GM21576 (cell line): Measurements from ENCODE around the gene VSIG4.

Experiments used
- ATAC-seq: cut with Tn5 transposase; IDR thresholded peaks from one replicate; pipeline ENCODE4 v1.9.1; 2021; ENCODE audit warnings: mild to moderate bottlenecking, moderate library complexity; ENCODE audit not compliant: unreplicated experiment

VSIG4 gene

DNA sequence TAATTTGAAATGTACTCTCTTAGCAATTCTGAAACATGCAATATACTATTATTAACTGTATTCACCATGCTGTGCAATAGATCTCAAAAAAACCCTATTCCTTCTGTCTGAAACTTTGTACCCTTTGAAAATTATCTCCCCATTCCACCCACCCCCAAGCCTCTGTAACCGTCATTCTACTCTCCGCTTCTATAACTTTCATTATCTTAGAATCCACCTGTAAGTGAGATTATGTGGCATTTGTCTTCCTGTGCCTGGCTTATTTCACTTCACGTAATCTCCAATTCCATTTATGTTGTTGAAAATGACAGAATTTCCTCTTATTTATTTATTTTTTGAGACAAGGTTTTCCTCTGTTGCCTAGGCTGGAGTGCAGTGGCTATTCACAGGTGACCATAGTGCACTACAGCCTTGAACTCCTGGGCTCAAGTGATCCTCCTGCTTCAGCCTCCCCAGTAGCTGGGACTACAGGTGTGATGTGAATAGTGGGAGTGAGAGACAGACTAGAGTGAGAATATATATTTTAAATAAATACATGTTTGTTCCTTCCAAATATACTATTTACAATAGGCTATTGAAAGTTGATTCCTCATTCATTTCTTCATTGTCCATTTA is 30.5 kb downstream of the VSIG4 start:
- no peak for ATAC-seq

DNA sequence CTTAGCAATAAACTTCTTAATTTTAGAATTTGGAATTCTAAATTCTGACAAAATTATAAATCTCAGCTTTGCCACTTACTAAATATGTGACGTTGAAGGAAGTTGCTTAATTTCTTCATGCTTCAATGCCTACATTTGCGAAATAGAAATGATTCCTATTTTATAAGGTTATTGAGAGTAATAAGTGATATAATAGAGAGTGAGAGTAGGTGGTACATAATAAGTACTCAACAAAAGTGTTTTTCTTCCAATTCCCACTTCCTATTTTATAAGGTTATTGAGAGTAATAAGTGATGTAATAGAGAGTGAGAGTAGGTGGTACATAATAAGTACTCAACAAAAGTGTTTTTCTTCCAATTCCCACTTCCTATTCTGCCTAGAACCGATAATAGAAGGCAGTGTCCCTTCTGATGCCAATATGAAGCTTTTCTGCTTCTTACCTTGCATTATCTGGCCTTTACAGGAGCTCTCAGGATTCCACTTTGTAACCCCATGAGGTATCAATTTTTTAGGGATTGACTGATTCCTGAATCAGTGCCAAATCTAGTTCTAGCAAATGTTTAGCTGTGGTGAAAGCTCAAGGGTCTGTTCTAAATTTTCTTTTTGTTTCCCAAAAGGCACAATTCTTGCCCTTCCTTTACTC is 31.4 kb downstream of the VSIG4 start:
- no peak for ATAC-seq

DNA sequence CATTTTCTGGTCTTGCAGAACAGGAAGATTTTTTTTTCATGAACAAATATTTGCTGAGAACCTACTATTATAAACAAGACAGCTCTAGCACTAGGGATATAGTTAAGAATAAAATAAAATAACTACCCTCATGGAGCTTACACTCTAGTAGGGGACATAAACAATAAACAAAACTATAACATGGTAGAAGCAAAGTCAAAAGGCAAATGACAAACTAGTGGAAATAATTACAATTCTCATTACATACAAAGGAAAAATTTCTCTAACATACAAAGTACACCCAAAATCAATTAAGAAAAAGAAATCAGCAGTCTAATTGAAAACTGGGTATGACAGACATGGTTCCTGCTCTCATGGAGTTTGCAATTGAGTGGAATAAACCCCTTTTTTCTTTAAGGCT is 32.0 kb downstream of the VSIG4 start:
- no peak for ATAC-seq

DNA sequence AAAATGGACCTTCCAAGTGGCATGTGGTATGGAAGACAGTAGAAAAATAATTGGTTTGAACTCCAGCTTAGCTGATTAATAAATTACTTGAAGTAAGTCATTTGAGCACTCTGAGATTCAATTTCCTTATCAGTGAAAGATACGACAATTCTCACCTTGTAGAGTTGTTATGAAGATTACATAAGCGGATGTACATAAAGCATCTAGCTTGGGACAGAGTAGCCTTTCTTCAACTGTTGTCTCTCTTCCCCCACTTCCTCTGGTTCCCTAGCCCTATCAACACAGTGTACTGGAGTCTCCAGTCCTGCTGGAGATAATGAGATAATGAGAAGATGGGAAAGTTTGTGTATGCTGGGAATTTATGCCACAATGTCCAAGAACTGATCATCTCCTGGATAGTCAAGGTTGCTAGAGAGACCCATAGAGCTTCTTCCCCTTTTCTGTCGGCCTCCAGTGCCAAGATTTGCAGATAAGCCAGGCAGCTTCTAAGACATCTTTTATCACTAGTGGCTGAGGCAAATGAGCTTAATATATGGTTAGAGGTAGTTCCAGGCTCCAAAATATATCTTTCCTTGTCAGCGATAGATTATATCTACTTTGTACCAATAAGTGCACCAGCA is 33.9 kb downstream of the VSIG4 start:
- no peak for ATAC-seq

DNA sequence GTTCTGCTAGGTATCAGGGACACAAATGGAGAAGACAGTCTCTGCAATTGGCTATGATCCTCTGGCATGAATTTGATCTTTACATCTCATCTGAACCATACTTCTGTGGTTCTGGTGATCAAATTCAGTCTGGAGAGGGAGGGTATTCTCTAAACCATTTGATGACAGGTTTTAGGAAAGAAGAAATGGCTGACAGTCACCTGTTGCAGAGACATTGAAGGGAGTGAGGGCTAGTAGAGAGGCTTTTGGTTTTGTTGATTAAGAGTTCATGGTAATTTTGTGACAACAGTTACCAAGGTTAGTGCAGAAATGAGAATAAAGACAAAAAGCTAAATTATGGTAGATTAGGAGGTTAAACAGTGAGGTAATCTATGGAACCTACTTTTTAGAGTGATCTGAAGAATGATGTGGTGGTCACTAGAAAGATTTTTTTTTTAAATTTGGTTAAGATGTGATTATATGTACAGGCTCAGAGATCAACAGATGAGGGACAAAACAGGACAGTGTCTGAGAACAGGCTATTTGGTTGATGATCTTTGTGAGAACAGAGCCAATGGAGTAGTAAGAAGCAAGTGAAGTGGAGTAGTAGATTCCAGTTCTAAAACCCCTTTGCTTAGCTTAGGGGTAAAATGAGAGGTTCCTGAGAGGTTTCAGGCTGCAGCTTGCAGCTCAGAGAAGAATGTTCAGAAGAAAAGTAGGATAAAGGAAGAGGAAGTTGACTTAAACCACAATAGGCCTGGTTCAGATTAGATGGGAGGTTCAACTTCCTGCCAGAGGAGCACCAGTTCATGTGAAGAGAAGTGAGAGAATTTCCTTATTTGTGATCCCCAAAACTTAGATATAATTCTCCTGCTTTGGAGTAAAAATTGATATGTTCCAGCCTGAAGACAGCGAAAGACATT is 34.7 kb downstream of the VSIG4 start:
- no peak for ATAC-seq

DNA sequence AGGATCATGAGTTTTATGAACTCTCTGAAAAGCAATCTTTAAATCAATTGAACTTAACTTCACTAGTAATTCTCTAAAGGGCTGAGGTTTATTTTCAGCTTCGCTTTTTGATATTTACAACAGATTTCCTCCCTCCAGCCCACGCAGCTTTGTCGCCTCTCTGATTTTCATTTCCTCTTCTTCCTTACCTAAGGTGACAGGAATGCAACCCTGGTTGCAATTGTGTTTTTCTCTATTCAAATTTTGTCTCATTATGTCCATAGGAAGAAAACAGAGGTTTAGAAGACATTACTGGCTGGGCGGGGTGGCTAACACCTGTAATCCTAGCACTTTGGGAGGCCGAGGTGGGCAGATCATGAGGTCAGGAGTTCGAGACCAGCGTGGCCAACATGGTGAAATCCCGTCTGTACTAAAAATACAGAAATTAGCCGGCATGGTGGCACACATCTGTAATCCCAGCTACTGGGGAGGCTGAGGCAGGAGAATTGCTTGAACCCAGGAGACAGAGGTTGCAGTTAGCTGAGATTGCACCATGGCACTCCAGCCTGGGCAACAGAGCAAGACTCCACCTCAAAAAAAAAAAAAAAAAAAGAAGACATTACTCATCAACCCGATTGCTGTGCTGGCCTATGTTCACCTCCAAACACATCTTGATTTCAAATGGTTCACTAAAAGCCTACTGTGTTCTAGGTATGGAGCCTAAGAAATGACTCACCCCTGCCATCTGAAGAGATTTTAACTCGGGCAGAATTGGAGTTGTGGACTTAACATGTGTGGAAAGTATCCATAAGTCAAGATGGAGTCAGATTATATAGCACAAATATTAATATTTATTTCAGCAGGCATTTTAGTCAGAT is 36.8 kb downstream of the VSIG4 start:
- no peak for ATAC-seq

DNA sequence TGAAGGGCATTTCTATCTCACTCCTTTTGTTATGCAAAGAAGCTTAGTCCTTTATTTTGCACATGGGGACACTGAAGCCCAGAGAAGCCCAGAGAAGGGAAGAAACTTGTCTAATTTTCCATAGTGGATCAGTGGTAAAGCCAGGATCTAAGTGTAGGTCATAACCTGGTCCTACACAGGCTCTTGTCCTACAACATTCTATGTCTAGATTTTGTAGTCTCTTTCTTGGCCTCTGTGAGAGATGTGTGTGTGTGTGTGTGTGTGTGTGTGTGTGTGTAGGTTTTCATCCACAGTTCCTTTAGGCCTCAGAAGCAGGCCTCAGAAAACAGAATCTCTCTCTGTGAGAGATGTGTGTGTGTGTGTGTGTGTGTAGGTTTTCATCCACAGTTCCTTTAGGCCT is 38.3 kb downstream of the VSIG4 start:
- no peak for ATAC-seq

DNA sequence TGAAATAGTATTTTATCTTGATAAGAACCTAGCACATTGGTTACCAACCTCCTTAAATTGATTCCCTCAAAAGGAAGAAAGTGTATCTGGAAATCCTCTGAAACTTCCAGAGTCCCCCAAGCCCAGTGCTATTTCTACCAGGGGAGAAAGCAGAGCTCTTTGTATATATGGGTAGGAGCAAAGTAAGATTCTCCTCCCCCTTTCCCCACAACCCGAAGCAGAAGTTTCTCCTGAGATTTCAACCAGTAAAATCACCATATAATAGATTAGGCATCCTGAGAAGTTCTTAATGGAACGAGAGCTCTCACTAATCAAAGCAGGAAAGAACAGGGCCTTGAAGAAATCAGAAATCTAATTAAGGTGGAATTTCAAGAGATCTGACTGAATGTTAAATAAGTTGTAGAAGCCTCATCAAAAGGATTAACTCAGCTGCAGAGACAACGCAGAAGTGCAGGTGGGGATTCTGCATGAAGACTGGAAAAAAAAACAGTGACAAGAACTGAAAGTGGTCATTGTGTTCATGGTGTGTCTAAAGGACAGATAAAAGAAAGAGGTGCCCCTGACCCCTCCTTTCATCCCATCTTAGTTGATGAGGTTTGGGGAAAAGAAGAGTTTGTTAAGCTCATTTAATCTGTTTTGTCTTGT is 39.1 kb downstream of the VSIG4 start:
- ATAC-seq: no peak

DNA sequence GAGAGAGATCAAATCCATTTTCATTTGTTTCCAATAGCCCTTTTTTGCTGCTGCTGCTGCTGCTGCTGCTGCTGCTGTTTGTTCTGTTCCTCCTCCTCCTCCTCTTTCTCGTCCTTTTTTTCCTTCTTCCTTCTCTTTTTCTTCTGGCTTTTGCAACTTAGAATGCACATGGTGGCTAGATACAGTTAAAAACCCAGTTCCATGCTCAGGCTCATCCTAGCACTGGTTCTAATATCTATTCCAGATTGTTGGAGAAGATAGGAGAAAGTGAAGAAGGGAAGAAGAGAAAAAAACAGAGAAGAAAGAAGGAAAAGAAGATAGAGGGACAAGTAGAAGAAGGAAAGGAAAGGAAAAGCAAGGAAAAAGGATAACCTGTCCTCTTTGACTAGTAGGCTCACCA is 39.7 kb downstream of the VSIG4 start:
- ATAC-seq: no peak

DNA sequence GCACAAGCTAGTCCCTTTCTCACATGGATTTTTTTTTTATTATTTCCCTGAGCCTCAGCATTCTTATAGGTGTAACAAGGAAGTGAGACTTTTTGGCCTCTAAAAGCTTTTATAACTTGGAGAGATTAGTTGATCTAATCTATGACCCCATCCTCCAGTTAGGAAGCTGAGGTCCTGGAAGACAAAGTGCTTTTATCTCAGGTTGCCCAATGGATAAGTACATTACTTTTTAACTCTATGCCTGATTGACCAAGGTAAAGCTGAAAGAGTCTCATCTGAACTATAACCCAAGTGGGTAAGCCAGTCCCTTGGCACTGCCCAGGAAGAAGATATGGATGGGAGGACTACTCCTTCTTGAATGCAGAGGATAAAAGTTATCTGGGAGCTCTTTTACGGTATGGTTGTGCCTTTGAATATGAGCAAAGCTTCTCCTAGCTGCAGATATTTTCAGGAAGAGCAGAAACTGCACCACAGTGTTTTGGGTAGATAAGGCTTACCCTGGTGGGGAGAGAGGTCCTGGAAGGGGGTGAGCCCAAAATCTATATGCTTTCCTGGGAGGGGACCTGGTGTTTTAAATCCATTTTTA is 40.2 kb downstream of the VSIG4 start:
- no peak for ATAC-seq

DNA sequence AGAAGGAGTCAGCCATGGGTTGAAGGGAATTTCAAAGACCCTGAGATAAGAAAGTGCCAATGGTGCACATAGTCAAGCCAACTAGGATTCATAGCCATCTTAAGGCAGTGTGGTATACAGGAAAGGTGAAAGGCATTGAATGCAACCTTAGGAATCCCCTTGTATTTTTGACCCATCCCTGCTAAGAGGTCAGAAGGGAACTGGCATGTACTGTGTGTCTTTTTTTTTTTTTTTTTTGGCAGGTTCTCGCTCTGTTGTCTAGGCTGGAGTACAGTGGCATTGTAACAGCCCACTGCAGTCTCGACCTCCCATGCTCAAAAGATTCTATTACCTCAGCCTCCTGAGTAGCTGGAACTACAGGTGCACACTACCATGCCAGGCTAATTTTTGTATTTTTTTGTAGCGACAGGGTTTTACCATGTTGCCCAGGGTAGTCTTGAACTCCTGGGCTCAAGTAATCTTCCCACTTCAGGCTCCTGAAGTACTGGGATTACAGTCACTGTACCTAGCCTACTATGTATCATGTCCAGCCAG is 40.8 kb downstream of the VSIG4 start:
- ATAC-seq: no peak

DNA sequence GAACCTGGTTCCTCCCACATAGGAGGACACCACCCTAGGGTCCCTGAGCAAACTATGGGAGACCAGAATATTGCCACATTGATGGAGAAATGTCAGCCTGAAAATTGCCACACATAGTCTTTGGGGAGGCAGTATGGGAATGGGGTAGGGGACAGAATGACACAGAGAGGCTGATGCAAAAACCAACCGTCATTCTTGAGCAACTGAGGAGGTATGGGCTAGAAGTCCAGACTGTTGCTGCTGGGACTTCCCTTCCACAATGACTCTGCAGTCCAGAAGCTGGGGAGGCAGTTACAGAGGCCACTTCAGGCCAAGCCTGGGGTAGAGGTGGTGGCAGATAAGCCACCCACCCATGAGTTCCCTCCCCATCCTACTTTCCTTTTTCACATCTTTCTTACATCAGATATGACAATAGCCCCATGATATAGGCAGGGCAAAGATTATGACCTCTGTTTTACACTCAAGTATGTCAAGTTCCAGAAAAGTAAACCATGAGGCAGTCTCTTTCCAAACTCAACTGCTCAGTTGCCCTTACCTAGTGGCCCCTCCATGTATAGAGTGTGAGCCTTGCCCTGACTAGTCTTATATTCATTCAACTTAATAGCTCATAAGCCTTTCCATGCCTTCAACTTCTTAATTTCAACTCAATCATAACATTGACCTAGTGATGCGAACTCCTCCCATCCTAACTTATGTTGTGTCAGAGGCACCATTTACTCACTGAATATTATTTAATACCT is 41.7 kb downstream of the VSIG4 start:
- no peak for ATAC-seq

DNA sequence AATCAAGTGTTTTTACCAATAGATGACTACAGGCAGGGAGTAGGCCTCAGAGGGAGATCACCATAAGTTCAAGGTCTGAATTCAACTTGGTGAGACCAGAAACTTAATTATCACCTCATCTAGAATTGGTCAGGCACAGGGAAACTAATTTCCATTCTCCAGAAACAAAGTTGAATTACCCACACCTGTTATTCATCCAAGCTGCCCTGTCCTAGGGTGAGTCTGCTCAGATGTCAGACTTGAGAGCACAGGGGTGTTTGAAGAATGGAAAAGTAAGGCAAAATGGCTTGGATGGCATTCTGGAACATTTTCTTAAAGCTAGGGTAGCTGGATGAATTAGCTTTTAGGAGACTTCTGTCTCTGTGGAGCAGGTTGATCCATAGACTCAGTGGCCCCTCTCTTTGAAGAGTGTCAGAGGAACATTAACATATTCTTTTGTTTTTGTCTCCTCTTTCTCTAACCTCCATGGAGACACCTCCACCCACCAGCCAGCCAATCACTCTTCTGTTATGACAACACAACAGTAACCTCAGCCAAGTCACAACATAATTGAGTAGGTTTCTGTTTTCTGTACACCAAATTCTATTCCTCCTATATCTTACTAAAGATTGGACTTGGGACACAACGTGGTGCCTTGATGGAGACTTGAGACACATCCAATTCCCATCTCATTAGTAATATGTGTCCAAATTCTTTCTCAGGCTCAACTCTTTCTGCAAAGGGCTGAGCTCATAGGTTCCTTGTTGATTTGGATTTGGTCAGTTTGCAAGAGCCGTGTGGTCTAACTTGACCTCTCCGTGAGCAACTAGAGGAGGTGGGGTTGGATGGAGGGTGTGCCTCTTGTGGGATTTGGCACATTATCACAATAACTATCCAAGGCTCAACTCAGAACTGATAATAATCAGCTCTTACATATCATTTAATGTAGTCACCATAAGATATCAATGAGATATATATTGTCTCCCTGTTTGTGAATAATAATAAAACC is 45.1 kb downstream of the VSIG4 start:
- no peak for ATAC-seq

DNA sequence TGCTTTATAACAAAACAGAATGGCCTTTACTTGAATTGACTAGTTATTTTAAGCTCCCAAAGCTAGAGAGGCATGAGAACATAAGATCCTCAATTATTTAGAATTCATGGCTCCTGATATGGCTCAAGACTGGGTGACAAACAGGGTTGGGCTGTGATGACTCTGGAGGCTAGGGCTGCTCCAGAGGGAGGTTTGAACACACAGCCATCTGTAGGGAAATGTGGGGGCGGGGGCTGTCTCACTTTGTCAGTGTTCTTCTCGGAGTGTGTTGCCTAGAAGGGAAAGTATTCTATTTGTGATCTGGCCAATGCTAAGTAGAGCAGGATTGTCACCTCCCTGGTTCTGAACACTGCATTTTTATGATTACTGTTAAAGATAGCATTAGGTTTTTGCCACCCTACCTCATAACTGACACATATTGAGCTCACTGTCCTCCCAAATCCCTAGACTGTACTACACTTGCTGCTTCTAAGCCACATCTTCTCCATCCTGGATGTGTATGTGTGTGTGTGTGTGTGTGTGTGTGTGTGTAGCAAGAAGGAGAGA is 45.9 kb downstream of the VSIG4 start:
- no peak for ATAC-seq

DNA sequence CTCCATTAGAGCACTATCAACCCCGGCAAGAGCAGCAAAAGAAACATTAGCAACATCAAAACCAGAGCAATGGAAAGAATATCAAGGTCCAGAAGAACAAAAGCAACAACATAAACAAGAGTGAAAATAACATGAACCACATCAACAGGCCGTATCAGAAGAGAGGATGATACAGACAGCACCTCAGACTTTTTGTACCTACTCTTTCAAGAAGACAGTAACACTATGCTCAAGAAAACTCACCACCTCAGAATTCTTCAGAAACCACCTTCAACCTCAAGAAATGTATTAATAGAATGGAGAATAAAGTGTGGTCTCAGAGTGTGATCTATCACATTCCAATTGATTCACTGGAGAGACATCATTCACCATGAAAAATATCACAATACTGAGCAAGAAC is 46.5 kb downstream of the VSIG4 start:
- no peak for ATAC-seq

DNA sequence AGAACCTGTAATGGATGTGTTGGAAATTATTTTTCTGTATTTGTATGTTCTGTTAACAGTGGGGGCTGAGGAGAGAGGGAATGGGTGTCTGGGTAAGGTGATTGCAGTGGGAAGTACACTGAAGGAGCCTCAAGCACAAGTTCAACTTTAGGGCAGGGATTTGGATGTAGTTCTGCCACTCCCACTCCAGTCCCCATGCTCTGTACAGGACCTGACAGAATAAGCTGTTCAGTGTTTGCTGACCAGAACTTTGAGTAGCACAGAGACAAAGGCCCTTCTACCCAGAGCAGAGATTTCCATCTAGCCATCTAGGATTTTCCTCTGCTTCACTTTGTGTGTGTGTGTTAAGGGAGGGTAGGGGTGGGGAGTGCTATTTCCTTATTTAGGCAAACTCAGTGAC is 49.2 kb downstream of the VSIG4 start:
- ATAC-seq: no peak

DNA sequence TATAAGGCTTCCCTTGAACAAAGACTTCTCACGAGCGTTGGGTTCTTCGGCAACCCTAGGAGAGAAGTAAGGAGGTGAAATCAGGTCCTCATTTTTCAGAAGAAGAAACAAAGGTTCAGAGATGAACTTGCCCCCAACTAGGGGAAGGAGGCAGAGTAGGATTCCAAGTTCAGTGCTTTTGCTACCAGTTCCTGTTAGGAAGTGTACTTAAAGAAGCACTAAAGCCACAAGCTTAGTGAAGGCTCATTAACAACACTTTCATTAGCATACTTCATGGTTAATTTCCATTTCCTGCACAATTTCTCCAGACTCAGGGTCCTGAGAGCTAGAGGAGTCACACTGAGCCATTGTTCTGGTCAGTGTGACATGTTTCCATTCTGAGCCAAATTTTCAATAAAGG is 52.1 kb downstream of the VSIG4 start:
- ATAC-seq: no peak
